T-cell (primary cell): ENCODE data around the gene CFAP53. TPM values are rescaled to one million over a fixed set of nuclear protein-coding genes. Genes with fewer than 3 reads are reported as not detected.
A peak's percentile ranks its signal among the peaks of the same experiment; 100 is the strongest.

ENCODE experiments used
- ATAC-seq, 4 experiments: fragments of 200-7000 bp in 3 of 4; fragments of 150-1000 bp in 1 of 4; cut with Tn5 transposase; replicated peaks in 1 of 4; 1 replicate in 3 of 4; 2 replicates in 1 of 4; pipeline ENCODE4 v1.10.0; 2021; ENCODE audit warnings: moderate library complexity in 3 of 4, mild to moderate bottlenecking in 2 of 4, moderate number of reproducible peaks in 1 of 4
- CTCF ChIA-PET, 2 donors: fragments of 300-600 bp; sonication (Branson Sonifier 250); formaldehyde crosslinking; loops; one replicate each; lab custom pipeline; 2022; ENCODE audit warnings: antibody characterized with exemption in 2 of 2; lab: Charles Lee
- POLR2A ChIA-PET, 2 donors: fragments of 300-600 bp; sonication (Branson Sonifier 250); formaldehyde crosslinking; loops; one replicate each; lab custom pipeline; 2022; ENCODE audit warnings: antibody characterized with exemption in 2 of 2; lab: Charles Lee
- DNase-seq, 35 experiments: peaks; one replicate each; pipeline versions ENCODE4 v3.0.0 to v3.0.0-alpha.2; 2013 to 2023
- H3K27ac ChIP-seq: one replicate; pipeline ENCODE4 v1.5.1; 2013; ENCODE audit warnings: low read length
- H3K27me3 ChIP-seq, 2 experiments: replicated peaks in 1 of 2; 1 replicate in 1 of 2; 2 replicates in 1 of 2; pipeline versions ENCODE4 v1.6.1 to v1.7.0; 2013; ENCODE audit warnings: low read length in 1 of 2, mixed read lengths in 1 of 2; ENCODE audit not compliant: control insufficient read depth in 2 of 2, insufficient read depth in 2 of 2; ENCODE audit errors: extremely low read depth in 1 of 2
- H3K36me3 ChIP-seq, 2 donors: 1 replicate in 1 of 2; 2 replicates in 1 of 2; pipeline versions ENCODE4 v1.6.1 to v1.7.0; 2013; ENCODE audit warnings: low read length in 1 of 2; ENCODE audit not compliant: control insufficient read depth in 2 of 2, insufficient read depth in 1 of 2; ENCODE audit errors: extremely low read depth in 1 of 2
- H3K4me1 ChIP-seq, 2 experiments: 1 replicate in 1 of 2; 2 replicates in 1 of 2; pipeline versions ENCODE4 v1.6.1 to v1.7.0; 2013; ENCODE audit warnings: low read length in 2 of 2, mixed read lengths in 1 of 2; ENCODE audit not compliant: insufficient read depth in 2 of 2, control insufficient read depth in 1 of 2; ENCODE audit errors: extremely low read depth in 1 of 2
- H3K4me3 ChIP-seq, 2 donors: 1 replicate in 1 of 2; 2 replicates in 1 of 2; pipeline versions ENCODE4 v1.5.1 to v1.7.0; 2013; ENCODE audit warnings: mild to moderate bottlenecking in 2 of 2, low read length in 1 of 2, moderate library complexity in 1 of 2; ENCODE audit not compliant: control insufficient read depth in 1 of 2; ENCODE audit errors: extremely low read depth in 1 of 2
- H3K9me3 ChIP-seq: 2 replicates; pipeline ENCODE4 v1.7.0; 2013
- H3K27ac Mint-ChIP-seq, 2 donors: one replicate each; pipeline ENCODE4 v1.8.0; 2020 to 2021; ENCODE audit warnings: mild to moderate bottlenecking in 2 of 2, mixed read lengths in 2 of 2
- H3K27me3 Mint-ChIP-seq, 2 donors: one replicate each; pipeline ENCODE4 v1.8.0; 2021 to 2022; ENCODE audit warnings: mixed read lengths in 2 of 2
- H3K36me3 Mint-ChIP-seq: one replicate; pipeline ENCODE4 v1.8.0; 2021; ENCODE audit warnings: mixed read lengths
- H3K4me1 Mint-ChIP-seq, 3 donors: one replicate each; pipeline ENCODE4 v1.8.0; 2020 to 2022; ENCODE audit warnings: mixed read lengths in 3 of 3, mild to moderate bottlenecking in 1 of 3
- H3K4me3 Mint-ChIP-seq, 3 donors: one replicate each; pipeline ENCODE4 v1.8.0; 2020 to 2022; ENCODE audit warnings: mild to moderate bottlenecking in 3 of 3, mixed read lengths in 3 of 3, moderate library complexity in 3 of 3
- H3K9me3 Mint-ChIP-seq, 3 donors: one replicate each; pipeline ENCODE4 v1.8.0; 2020 to 2022; ENCODE audit warnings: mixed read lengths in 3 of 3
- WGBS: methylation state at CpG from one replicate; pipeline ENCODE4 v1.1.5; 2013; ENCODE audit warnings: missing lambda C conversion rate; ENCODE audit not compliant: insufficient coverage; 5-methylcytosine and 5-hydroxymethylcytosine counted together
- total RNA-seq, 35 experiments: library from RNA in 6 of 35; stranded (reverse) in 6 of 35; fragments of 120-200 nt in 1 of 35; gene quantifications; one replicate each; pipeline versions ENCODE4 v1.2.1 to v1.2.4 and lab custom pipeline; 2013 to 2026

CFAP53 gene
- total RNA-seq, 5 donors from 2014 or later (not counting 1 experiment from before 2014, with no cell fraction given): 0.56 to 1.2 (median 0.95) TPM; not detected in 1

DNA sequence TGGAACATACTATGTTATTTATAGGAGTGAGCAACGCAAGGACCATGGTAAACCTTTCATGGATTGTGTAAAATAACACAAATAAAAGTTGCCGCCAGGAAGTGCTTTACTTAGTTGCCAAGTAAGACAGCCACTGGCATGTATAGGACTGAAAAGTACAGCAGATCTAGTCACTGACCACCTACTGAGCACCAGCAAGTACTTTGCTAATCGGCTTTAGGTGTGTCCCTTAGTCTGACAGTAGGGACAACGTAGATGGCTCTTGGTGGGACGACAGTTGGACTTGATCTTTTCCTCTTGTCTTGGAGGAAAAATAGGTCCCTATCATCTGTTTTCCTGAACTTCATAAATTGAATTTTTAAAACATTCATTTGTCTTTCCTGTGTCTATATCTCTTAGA is 34.8 kb upstream of the CFAP53 start:
- no peaks in the 10 kb centered on the region for H3K36me3 Mint-ChIP-seq

DNA sequence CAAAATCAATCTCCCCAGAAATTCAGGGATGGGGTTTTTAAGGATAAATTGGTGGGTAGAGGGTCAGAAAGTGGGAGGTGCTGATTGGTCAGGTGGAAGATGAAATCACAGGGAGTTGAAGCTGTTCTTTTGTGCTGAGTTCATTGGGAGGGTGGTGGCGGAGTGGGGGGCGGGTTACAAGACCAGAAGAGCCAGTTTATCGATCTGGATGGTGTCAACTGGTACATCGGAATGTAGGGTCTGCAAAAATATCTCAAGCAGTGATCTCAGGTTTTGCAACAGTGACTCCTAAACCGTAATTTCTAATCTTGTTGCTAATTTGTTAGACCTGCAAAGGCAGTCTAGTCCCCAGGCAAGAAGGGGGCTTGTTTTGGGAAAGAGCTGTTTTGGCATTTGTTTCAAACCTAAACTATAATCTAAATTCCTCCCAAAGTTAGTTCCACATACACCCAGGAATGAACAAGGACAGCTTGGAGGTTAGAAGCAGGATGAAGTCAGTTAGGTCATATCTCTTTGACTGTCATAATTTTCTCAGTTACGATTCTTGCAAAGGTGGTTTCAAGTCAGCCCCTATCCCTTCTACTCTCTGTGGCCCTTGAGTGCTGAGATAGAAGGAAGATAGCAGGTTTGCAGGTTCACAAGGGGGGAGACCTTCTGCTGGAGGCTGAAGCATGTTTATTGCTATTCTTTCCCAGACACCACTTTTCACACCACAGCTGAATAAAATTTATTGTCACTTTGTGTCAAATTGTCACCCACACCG is 33.5 kb upstream of the CFAP53 start:
- Mint-ChIP-seq H3K4me3 (peak overlapping the region in 1 of 3 donors; percentile 23), H3K9me3 (no peaks in the 10 kb centered on the region), H3K4me1 (peaks cover 9 to 12% (median 10%) of the 10 kb centered on the region in 3 donors), H3K27me3 (peaks cover 26 to 43% of the 10 kb centered on the region in 2 donors), H3K36me3 (no peaks in the 10 kb centered on the region), H3K27ac (no peak overlapping the region)
- no peak for ATAC-seq
- POLR2A ChIA-PET: no interaction called here
- Histone ChIP-seq H3K27ac (no peak overlapping the region), H3K4me1 (peaks cover 5 to 14% of the 10 kb centered on the region in 2 experiments), H3K36me3 (no peaks in the 10 kb centered on the region), H3K9me3 (no peaks in the 10 kb centered on the region), H3K27me3 (peaks cover 6 to 27% of the 10 kb centered on the region in 2 experiments), H3K4me3 (no peak overlapping the region)
- CTCF ChIA-PET: no interaction called here
- 91% methylated on average over 4 of the region's 7 CpGs for WGBS
- DNase-seq: no peak

More for the DNA sequence above, 34.8 kb upstream of the CFAP53 start:
- ChIA-PET CTCF (no interaction called here), POLR2A (no interaction called here)
- H3K4me1 Mint-ChIP-seq: peaks cover 9 to 12% (median 10%) of the 10 kb centered on the region in 3 donors
- ATAC-seq (no peak), DNase-seq (no peak)
- H3K4me3 ChIP-seq: no peak overlapping the region
- no peaks in the 10 kb centered on the region for H3K36me3 ChIP-seq
- peaks cover 5 to 14% of the 10 kb centered on the region in 2 experiments for H3K4me1 ChIP-seq
- H3K27me3 ChIP-seq: peaks cover 6 to 27% of the 10 kb centered on the region in 2 experiments
- no CpG with 5 or more reads among the region's 5 CpGs for WGBS
- H3K9me3 Mint-ChIP-seq: peaks cover 3 to 5% (median 4%) of the 10 kb centered on the region in 3 donors
- H3K4me3 Mint-ChIP-seq: no peak overlapping the region
- peaks cover 3% of the 10 kb centered on the region for H3K9me3 ChIP-seq
- peaks cover 31 to 45% of the 10 kb centered on the region in 2 donors for H3K27me3 Mint-ChIP-seq
- H3K27ac Mint-ChIP-seq: no peak overlapping the region
- H3K27ac ChIP-seq: no peak overlapping the region

DNA sequence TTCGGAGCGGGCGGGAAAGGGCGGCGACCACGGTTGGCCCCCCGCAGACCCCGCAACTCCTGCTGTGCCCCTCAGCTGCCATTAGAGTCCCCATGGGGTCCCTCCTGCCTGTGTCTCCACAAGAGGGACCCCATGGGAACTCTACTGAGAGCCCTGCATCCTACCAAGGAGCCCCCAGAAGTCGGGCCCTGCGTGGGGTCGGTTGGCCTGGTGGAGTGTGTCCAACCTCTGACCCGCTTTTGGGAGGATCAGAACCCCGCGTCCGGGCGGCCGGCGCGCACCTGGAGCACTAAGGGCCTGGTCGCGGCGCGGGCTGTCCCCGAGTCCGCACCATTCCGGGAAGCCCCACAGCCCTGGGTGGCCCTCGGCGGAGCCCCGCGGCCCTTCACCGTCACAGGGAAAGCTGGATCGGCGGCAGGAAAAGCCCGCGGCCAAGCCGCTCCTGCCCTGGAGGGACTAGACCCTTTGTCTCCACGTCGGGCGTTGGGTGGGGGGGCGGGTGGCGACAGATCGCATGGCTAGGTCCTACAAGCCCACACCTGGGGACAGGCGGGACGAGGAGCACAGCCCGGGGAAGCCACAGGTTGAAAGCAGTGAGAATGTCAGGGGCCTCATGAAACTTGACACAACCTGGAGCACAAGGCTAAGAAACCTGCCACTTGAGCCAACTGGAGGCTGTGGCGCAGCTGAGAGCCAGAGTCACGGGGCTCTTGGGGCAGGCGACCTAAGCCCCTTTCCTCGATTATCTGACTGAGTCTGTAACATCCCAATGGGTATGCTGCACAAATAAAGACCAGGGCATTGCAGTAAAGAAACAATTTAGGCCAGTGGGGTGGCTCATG is 32.4 kb upstream of the CFAP53 start:
- H3K27me3 ChIP-seq: peaks cover 6 to 22% of the 10 kb centered on the region in 2 experiments
- H3K9me3 Mint-ChIP-seq: no peaks in the 10 kb centered on the region
- no peak overlapping the region for H3K27ac ChIP-seq
- WGBS: 38% methylated on average over 46 of the region's 49 CpGs
- DNase-seq (no peak), ATAC-seq (peak in 2 of 4 experiments; percentile 15 to 22)
- no peaks in the 10 kb centered on the region for H3K36me3 Mint-ChIP-seq
- ChIA-PET POLR2A (no interaction called here), CTCF (interaction anchor here (0.6 to 1.0 kb wide), 3 partner anchors 30 to 869 kb away, joined by 3 to 10 read pairs (median 3); no protein-coding TSS in a partner anchor)
- no peak overlapping the region for H3K27ac Mint-ChIP-seq
- H3K36me3 ChIP-seq: no peaks in the 10 kb centered on the region
- H3K4me3 Mint-ChIP-seq: peak overlapping the region; percentile 74 to 77 (median 74)
- H3K27me3 Mint-ChIP-seq: peaks cover 16 to 35% of the 10 kb centered on the region in 2 donors
- peak overlapping the region; percentile 38 to 42 for H3K4me3 ChIP-seq
- peaks cover 9 to 12% (median 10%) of the 10 kb centered on the region in 3 donors for H3K4me1 Mint-ChIP-seq
- H3K9me3 ChIP-seq: no peaks in the 10 kb centered on the region
- H3K4me1 ChIP-seq: peaks cover 5 to 14% of the 10 kb centered on the region in 2 experiments

DNA sequence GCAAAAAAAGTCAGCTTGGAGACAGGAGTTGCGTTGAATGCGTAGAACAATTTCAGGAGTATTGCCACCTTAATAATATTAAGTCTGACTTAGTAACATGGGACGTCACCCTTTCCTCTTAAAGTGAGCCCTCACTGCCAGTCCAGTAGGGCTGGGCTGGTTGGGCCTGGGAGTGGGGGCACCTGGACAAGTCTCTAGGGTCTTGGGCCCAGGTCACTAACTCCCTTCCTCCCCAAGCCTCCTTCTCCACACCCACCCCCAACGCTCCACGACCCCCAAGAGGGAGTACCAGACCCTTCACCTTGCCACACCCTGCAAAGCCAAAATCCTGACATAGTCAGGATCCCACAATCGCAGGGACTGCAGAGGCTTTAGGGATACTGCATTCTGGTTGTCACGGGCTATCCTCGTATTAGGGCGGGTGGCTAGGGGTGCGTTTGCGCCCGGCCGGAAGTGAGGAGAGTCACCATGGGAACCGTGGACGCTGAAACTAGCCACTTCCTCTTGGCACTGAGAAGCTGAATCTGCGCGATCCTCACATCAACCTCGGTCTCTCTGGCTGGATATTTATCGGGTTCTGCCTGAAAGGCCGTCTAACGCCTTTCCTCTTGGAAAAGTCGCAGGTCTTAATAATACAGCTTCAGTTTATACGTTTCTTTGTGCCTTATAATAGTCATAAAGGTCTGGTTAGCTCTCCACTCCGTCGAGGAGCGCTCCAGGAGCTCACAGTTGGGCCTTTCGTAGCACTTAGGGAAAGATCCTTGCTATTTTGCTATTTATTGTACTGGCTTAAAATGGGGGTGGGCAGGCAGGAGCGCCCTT is 31.5 kb upstream of the CFAP53 start:
- DNase-seq (peak; percentile 39 to 79 (median 66)), ATAC-seq (peak; percentile 88 to 97 (median 96))
- peak overlapping the region; percentile 74 to 77 (median 74) for H3K4me3 Mint-ChIP-seq
- POLR2A ChIA-PET: no interaction called here
- no peaks in the 10 kb centered on the region for H3K9me3 ChIP-seq
- H3K4me1 ChIP-seq: peaks cover 5 to 14% of the 10 kb centered on the region in 2 experiments
- peaks cover 4 to 21% of the 10 kb centered on the region in 2 experiments for H3K27me3 ChIP-seq
- H3K36me3 Mint-ChIP-seq: no peaks in the 10 kb centered on the region
- H3K4me3 ChIP-seq: peak overlapping the region; percentile 42 to 80
- no peak overlapping the region for H3K27ac ChIP-seq
- 5% methylated on average over 20 of the region's 28 CpGs for WGBS
- no peaks in the 10 kb centered on the region for H3K9me3 Mint-ChIP-seq
- CTCF ChIA-PET: interaction anchor here (0.6 to 1.0 kb wide), 3 partner anchors 29 to 868 kb away, joined by 3 to 10 read pairs (median 3); no protein-coding TSS in a partner anchor
- no peak overlapping the region for H3K27ac Mint-ChIP-seq
- peaks cover 14 to 27% of the 10 kb centered on the region in 2 donors for H3K27me3 Mint-ChIP-seq
- peaks cover 9 to 12% (median 10%) of the 10 kb centered on the region in 3 donors for H3K4me1 Mint-ChIP-seq
- H3K36me3 ChIP-seq: no peaks in the 10 kb centered on the region

DNA sequence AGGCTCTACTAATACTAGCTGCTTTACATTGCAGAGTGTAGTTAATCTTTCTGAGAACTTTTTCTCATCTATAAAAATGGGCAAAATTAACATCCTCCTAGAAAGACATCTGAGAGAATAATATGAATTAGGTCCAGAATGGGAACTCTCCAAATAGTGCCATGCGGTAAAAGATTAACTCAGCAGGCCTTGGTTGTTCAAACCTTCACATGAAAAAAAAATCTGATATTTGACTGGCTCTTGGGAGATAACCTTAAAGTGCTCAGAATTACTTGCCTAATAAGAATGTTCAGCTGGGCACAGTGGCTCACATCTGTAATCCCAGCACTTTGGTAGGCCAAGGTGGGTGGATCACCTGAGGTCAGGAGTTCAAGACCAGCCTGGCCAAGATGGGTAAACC is 26.7 kb upstream of the CFAP53 start:
- peaks cover 15 to 16% (median 15%) of the 10 kb centered on the region in 3 donors for H3K4me1 Mint-ChIP-seq
- CTCF ChIA-PET: no interaction called here
- H3K27me3 Mint-ChIP-seq: peaks cover 0 to 2% of the 10 kb centered on the region in 2 donors
- no peak for DNase-seq
- no CpG with 5 or more reads among the region's 1 CpG for WGBS
- H3K4me3 ChIP-seq: no peak overlapping the region
- no peak overlapping the region for H3K27ac ChIP-seq
- no peak overlapping the region for H3K27ac Mint-ChIP-seq
- H3K27me3 ChIP-seq: peaks cover 0 to 5% of the 10 kb centered on the region in 2 experiments
- ATAC-seq: no peak
- H3K9me3 ChIP-seq: no peaks in the 10 kb centered on the region
- peaks cover 4 to 10% of the 10 kb centered on the region in 2 experiments for H3K4me1 ChIP-seq
- H3K36me3 Mint-ChIP-seq: no peaks in the 10 kb centered on the region
- H3K9me3 Mint-ChIP-seq: no peaks in the 10 kb centered on the region
- H3K4me3 Mint-ChIP-seq: no peak overlapping the region
- no peaks in the 10 kb centered on the region for H3K36me3 ChIP-seq
- POLR2A ChIA-PET: interaction anchor here in 1 of 2 donors (0.6 kb wide), 1 partner anchor 491 kb away, joined by 3 read pairs; no protein-coding TSS in a partner anchor
